ENCODE results near the gene MCC.

- TF ChIP-seq CTCF (IDR thresholded peaks at IDR 0.05) (no peak), POLR2A (IDR thresholded peaks at IDR 0.05) (no peak)
Measured at GRCh38 chr5:113156271-113156877, 331.9 kb downstream of the MCC start.
